HepG2 (cell line): ENCODE measurements around the gene VMO1. TPM values are rescaled to one million over a fixed set of nuclear protein-coding genes. Genes with fewer than 3 reads are reported as not detected.

ENCODE experiments used
- AGO2 ChIP-seq: fragments of 200-400 bp; formaldehyde crosslinking; optimal IDR thresholded peaks from 2 replicates; pipeline ENCODE3; 2017; ENCODE audit warnings: mild to moderate bottlenecking, low read depth, low read length, moderate library complexity
- ARNTL ChIP-seq: sonication (generic); formaldehyde crosslinking; IDR thresholded peaks from 2 replicates; pipeline ENCODE4 v1.4.0; 2020; ENCODE audit warnings: mild to moderate bottlenecking, missing genetic modification reagents
- CHD2 ChIP-seq: IDR thresholded peaks from 2 replicates; pipeline ENCODE4 v1.6.1; 2011; ENCODE audit warnings: low read depth, low read length, improper control_type of control experiment
- GZF1 ChIP-seq: sonication (generic); formaldehyde crosslinking; IDR thresholded peaks from 2 replicates; pipeline ENCODE4 v1.5.1; 2020; ENCODE audit warnings: mild to moderate bottlenecking, missing genetic modification reagents
- MAFF ChIP-seq: IDR thresholded peaks from 2 replicates; pipeline ENCODE4 v1.6.1; 2011; ENCODE audit warnings: low read depth, low read length, improper control_type of control experiment
- NFIC ChIP-seq: IDR thresholded peaks from 2 replicates; pipeline ENCODE4 v1.6.1; 2012; ENCODE audit warnings: mild to moderate bottlenecking, low read length, inconsistent platforms
- NONO ChIP-seq, 2 experiments: fragments of 450-650 bp in 1 of 2; sonication (generic) in 1 of 2; formaldehyde crosslinking in 1 of 2; IDR thresholded peaks in 1 of 2; conservative IDR thresholded peaks in 1 of 2; 2 replicates each; pipeline versions ENCODE4 v1.6.1 to v1.8.0; 2017 to 2022; ENCODE audit warnings: mild to moderate bottlenecking in 1 of 2, missing genetic modification reagents in 1 of 2, moderate library complexity in 1 of 2
- SYNCRIP ChIP-seq: fragments of 200-400 bp; formaldehyde crosslinking; IDR thresholded peaks from 2 replicates; pipeline ENCODE4 v1.6.1; 2018; ENCODE audit warnings: mild to moderate bottlenecking, low read depth, low read length; ENCODE audit not compliant: insufficient read depth
- ZNF570 ChIP-seq: sonication (generic); formaldehyde crosslinking; IDR thresholded peaks from 2 replicates; pipeline ENCODE4 v1.4.0; 2020; ENCODE audit warnings: mild to moderate bottlenecking, missing genetic modification reagents, borderline replicate concordance
- ZNF724P ChIP-seq: sonication (generic); formaldehyde crosslinking; IDR thresholded peaks from 2 replicates; pipeline ENCODE4 v1.8.0; 2022; ENCODE audit warnings: missing genetic modification reagents, borderline replicate concordance
- ZNF788 ChIP-seq: sonication (generic); formaldehyde crosslinking; IDR thresholded peaks from 2 replicates; pipeline ENCODE4 v1.5.0; 2020; ENCODE audit warnings: mild to moderate bottlenecking, missing genetic modification reagents, borderline replicate concordance
- ZNF816 ChIP-seq: sonication (generic); formaldehyde crosslinking; IDR thresholded peaks from 2 replicates; pipeline ENCODE4 v1.8.0; 2022; ENCODE audit warnings: missing genetic modification reagents, mild to moderate bottlenecking, borderline replicate concordance
- polyA plus RNA-seq, 8 experiments: library from polyadenylated mRNA; depleted of rRNA in 3 of 8; stranded (reverse) in 7 of 8; unstranded in 1 of 8; fragments of >200 nt; fragmentation: Illumina TruSeq in 4 of 8; extraction: Trizol in 4 of 8; gene quantifications; 2 replicates each; pipeline versions ENCODE4 v1.2.1 to v1.2.3, GENCODE V29; 2011 to 2016; ENCODE audit warnings: low read depth in 4 of 8, missing spikeins in 1 of 8, mixed read lengths in 1 of 8; ENCODE audit not compliant: insufficient read depth in 1 of 8
- total RNA-seq, 5 experiments: library from RNA; depleted of rRNA; stranded (reverse); fragments of >200 nt; fragmentation: Illumina TruSeq; extraction: Trizol; gene quantifications; 2 replicates each; pipeline ENCODE4 v1.2.3, GENCODE V29; 2016; ENCODE audit warnings: low read depth in 1 of 5
- TF ChIP-seq, protein P1 (sequence below): sonication (generic); formaldehyde crosslinking; IDR thresholded peaks from 2 replicates; pipeline ENCODE4; 2020; ENCODE audit warnings: missing genetic modification reagents, mild to moderate bottlenecking, borderline replicate concordance
- TF ChIP-seq, protein P2 (sequence below): sonication (generic); formaldehyde crosslinking; IDR thresholded peaks from 2 replicates; pipeline ENCODE4 v1.9.0; 2022; ENCODE audit warnings: low read depth, missing genetic modification reagents
- TF ChIP-seq, protein P3 (sequence below): sonication (generic); formaldehyde crosslinking; IDR thresholded peaks from 2 replicates; pipeline ENCODE4 v1.4.0; 2020; ENCODE audit warnings: mild to moderate bottlenecking, low read depth, missing genetic modification reagents
- TF ChIP-seq, protein P4 (sequence below): sonication (generic); formaldehyde crosslinking; IDR thresholded peaks from 2 replicates; pipeline ENCODE4 v1.4.0; 2020; ENCODE audit warnings: missing genetic modification reagents
- TF ChIP-seq, protein P5 (sequence below): sonication (generic); formaldehyde crosslinking; IDR thresholded peaks from 2 replicates; pipeline ENCODE4 v1.5.1; 2020; ENCODE audit warnings: missing genetic modification reagents, mild to moderate bottlenecking, borderline replicate concordance
- TF ChIP-seq, protein P6 (sequence below): sonication (generic); formaldehyde crosslinking; IDR thresholded peaks from 2 replicates; pipeline ENCODE4 v1.5.0; 2020; ENCODE audit warnings: mild to moderate bottlenecking, missing genetic modification reagents, moderate library complexity

The VMO1 gene
- total and polyA plus RNA-seq, 2 of the 13 experiments (the other 11 are each of a cell fraction or from before 2014, with no cell fraction given), result not detected

DNA sequence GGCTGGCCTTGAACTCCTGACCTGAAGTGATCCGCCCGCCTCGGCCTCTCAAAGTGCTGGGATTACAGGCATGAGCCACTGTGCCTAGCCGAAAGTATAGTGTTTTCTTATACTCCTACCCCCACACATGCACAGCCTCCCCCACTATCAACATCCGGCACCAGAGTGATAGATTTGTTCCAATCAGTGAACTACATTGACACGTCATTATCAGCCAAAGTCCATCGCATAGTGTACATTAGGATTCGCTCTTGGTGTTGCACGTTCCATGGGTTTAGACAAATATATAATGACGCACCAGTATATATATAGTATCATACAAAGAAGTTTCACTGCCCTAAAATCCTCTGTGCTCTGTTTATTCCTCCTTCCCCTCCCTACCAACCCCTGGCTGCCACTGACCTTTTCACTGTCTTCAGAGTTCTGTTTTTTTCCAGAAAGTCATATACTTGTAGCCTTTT lies 26.4 kb downstream of the VMO1 start (continued):
- TF ChIP-seq, protein P1, sequence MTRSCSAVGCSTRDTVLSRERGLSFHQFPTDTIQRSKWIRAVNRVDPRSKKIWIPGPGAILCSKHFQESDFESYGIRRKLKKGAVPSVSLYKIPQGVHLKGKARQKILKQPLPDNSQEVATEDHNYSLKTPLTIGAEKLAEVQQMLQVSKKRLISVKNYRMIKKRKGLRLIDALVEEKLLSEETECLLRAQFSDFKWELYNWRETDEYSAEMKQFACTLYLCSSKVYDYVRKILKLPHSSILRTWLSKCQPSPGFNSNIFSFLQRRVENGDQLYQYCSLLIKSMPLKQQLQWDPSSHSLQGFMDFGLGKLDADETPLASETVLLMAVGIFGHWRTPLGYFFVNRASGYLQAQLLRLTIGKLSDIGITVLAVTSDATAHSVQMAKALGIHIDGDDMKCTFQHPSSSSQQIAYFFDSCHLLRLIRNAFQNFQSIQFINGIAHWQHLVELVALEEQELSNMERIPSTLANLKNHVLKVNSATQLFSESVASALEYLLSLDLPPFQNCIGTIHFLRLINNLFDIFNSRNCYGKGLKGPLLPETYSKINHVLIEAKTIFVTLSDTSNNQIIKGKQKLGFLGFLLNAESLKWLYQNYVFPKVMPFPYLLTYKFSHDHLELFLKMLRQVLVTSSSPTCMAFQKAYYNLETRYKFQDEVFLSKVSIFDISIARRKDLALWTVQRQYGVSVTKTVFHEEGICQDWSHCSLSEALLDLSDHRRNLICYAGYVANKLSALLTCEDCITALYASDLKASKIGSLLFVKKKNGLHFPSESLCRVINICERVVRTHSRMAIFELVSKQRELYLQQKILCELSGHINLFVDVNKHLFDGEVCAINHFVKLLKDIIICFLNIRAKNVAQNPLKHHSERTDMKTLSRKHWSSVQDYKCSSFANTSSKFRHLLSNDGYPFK, result peak; percentile 40; the same call in 1 of the 2 replicates
- TF ChIP-seq, protein P2, sequence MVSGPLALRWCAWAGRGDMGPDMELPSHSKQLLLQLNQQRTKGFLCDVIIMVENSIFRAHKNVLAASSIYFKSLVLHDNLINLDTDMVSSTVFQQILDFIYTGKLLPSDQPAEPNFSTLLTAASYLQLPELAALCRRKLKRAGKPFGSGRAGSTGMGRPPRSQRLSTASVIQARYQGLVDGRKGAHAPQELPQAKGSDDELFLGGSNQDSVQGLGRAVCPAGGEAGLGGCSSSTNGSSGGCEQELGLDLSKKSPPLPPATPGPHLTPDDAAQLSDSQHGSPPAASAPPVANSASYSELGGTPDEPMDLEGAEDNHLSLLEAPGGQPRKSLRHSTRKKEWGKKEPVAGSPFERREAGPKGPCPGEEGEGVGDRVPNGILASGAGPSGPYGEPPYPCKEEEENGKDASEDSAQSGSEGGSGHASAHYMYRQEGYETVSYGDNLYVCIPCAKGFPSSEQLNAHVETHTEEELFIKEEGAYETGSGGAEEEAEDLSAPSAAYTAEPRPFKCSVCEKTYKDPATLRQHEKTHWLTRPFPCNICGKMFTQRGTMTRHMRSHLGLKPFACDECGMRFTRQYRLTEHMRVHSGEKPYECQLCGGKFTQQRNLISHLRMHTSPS (CRISPR knock-in tag), result peak; percentile 32; the same call in 1 of the 2 replicates
- TF ChIP-seq ARNTL (CRISPR knock-in tag) (peak; percentile 91), AGO2 (no peak), ZNF816 (CRISPR knock-in tag) (no peak; the same call in 1 of the 2 replicates), NONO (IDR thresholded peaks at IDR 0.05) (no peak), NONO (CRISPR knock-in tag; conservative IDR thresholded peaks at IDR 0.05) (peak; percentile 77; the same call in 1 of the 2 replicates), MAFF (no peak), ZNF570 (CRISPR knock-in tag) (no peak), CHD2 (peak; percentile 55; the same call in 1 of the 2 replicates), GZF1 (no peak), ZNF724P (CRISPR knock-in tag) (no peak), NFIC (peak; percentile 51; the same call in 1 of the 2 replicates), SYNCRIP (no peak), ZNF788 (CRISPR knock-in tag) (peak; percentile 87)
- TF ChIP-seq, protein P3, sequence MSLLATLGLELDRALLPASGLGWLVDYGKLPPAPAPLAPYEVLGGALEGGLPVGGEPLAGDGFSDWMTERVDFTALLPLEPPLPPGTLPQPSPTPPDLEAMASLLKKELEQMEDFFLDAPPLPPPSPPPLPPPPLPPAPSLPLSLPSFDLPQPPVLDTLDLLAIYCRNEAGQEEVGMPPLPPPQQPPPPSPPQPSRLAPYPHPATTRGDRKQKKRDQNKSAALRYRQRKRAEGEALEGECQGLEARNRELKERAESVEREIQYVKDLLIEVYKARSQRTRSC (CRISPR knock-in tag), result no peak
- TF ChIP-seq, protein P4, sequence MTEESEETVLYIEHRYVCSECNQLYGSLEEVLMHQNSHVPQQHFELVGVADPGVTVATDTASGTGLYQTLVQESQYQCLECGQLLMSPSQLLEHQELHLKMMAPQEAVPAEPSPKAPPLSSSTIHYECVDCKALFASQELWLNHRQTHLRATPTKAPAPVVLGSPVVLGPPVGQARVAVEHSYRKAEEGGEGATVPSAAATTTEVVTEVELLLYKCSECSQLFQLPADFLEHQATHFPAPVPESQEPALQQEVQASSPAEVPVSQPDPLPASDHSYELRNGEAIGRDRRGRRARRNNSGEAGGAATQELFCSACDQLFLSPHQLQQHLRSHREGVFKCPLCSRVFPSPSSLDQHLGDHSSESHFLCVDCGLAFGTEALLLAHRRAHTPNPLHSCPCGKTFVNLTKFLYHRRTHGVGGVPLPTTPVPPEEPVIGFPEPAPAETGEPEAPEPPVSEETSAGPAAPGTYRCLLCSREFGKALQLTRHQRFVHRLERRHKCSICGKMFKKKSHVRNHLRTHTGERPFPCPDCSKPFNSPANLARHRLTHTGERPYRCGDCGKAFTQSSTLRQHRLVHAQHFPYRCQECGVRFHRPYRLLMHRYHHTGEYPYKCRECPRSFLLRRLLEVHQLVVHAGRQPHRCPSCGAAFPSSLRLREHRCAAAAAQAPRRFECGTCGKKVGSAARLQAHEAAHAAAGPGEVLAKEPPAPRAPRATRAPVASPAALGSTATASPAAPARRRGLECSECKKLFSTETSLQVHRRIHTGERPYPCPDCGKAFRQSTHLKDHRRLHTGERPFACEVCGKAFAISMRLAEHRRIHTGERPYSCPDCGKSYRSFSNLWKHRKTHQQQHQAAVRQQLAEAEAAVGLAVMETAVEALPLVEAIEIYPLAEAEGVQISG, result 0 out of 2 replicates have a peak, but pooled peaks have one; percentile 52
- TF ChIP-seq, protein P5, sequence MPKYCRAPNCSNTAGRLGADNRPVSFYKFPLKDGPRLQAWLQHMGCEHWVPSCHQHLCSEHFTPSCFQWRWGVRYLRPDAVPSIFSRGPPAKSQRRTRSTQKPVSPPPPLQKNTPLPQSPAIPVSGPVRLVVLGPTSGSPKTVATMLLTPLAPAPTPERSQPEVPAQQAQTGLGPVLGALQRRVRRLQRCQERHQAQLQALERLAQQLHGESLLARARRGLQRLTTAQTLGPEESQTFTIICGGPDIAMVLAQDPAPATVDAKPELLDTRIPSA, result no peak
- TF ChIP-seq, protein P6, sequence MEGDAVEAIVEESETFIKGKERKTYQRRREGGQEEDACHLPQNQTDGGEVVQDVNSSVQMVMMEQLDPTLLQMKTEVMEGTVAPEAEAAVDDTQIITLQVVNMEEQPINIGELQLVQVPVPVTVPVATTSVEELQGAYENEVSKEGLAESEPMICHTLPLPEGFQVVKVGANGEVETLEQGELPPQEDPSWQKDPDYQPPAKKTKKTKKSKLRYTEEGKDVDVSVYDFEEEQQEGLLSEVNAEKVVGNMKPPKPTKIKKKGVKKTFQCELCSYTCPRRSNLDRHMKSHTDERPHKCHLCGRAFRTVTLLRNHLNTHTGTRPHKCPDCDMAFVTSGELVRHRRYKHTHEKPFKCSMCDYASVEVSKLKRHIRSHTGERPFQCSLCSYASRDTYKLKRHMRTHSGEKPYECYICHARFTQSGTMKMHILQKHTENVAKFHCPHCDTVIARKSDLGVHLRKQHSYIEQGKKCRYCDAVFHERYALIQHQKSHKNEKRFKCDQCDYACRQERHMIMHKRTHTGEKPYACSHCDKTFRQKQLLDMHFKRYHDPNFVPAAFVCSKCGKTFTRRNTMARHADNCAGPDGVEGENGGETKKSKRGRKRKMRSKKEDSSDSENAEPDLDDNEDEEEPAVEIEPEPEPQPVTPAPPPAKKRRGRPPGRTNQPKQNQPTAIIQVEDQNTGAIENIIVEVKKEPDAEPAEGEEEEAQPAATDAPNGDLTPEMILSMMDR (CRISPR knock-in tag), result no peak
